Kidney epithelial cell (primary cell): ENCODE measurements around the gene ASB2. TPM values are rescaled to one million over a fixed set of nuclear protein-coding genes. Genes with fewer than 3 reads are reported as not detected.

ENCODE experiments used
- DNase-seq: peaks from one replicate; pipeline ENCODE4 v3.0.0-alpha.2; 2010; ENCODE audit warnings: low read depth
- H3K27me3 ChIP-seq: 2 replicates; pipeline ENCODE4 v1.6.0; 2011; ENCODE audit warnings: low read length; ENCODE audit not compliant: control insufficient read depth, insufficient read depth
- H3K36me3 ChIP-seq: 2 replicates; pipeline ENCODE4 v1.5.1; 2011; ENCODE audit warnings: low read length; ENCODE audit not compliant: control insufficient read depth, insufficient read depth
- H3K4me3 ChIP-seq: 2 replicates; pipeline ENCODE4 v1.5.1; 2011; ENCODE audit warnings: low read depth, mild to moderate bottlenecking, control low read depth, low read length
- CTCF ChIP-seq: IDR thresholded peaks from 2 replicates; pipeline ENCODE4 v1.5.1; 2011; ENCODE audit warnings: mild to moderate bottlenecking, moderate library complexity, low read length, control low read depth, inconsistent platforms; ENCODE audit not compliant: insufficient read depth, poor library complexity, severe bottlenecking
- total RNA-seq: library from RNA; depleted of rRNA; stranded (reverse); fragments of >200 nt; gene quantifications from 2 replicates; pipeline ENCODE4 v1.2.3, GENCODE V29; 2015

Gene ASB2
- total RNA-seq, 1 donor from 2014 or later = 7.4 TPM

GRCh38 chr14:93924592-93925355, 51.6 kb downstream of the ASB2 start:
- no peak overlapping the region for H3K4me3 ChIP-seq
- TF ChIP-seq CTCF = no peak
- H3K27me3 ChIP-seq = peaks cover 13% of the 10 kb centered on the region
- H3K36me3 ChIP-seq = no peaks in the 10 kb centered on the region
- no peak for DNase-seq

- Histone ChIP-seq H3K27me3 (peaks cover 13% of the 10 kb centered on the region), H3K36me3 (no peaks in the 10 kb centered on the region), H3K4me3 (no peak overlapping the region)
- no peak for DNase-seq
- TF ChIP-seq CTCF = no peak
Observed at GRCh38 chr14:93923626-93924025, 52.7 kb downstream of the ASB2 start.

GRCh38 chr14:93921001-93921806, 55.2 kb downstream of the ASB2 start:
- no peak for TF ChIP-seq CTCF
- no peak for DNase-seq
- Histone ChIP-seq H3K36me3 (no peaks in the 10 kb centered on the region), H3K4me3 (no peak overlapping the region), H3K27me3 (peaks cover 5% of the 10 kb centered on the region)

GRCh38 chr14:93917141-93917540, 59.2 kb downstream of the ASB2 start:
- no peak for DNase-seq
- H3K4me3 ChIP-seq = no peak overlapping the region
- no peaks in the 10 kb centered on the region for H3K27me3 ChIP-seq
- no peak for TF ChIP-seq CTCF
- no peaks in the 10 kb centered on the region for H3K36me3 ChIP-seq

GRCh38 chr14:93916498-93916897, 59.9 kb downstream of the ASB2 start:
- no peak for TF ChIP-seq CTCF
- DNase-seq = no peak
- Histone ChIP-seq H3K27me3 (no peaks in the 10 kb centered on the region), H3K36me3 (no peaks in the 10 kb centered on the region), H3K4me3 (no peak overlapping the region)
